CD14-positive monocyte (primary cell): Measurements from ENCODE around the gene TMEM135. TPM values are rescaled to one million over a fixed set of nuclear protein-coding genes. Genes with fewer than 3 reads are reported as not detected.

Experiments
- DNase-seq, 3 donors: peaks; one replicate each; pipeline ENCODE4 v3.0.0-alpha.2; 2011 to 2022
- H2AFZ ChIP-seq: 2 replicates; pipeline ENCODE4 v1.6.0; 2012; ENCODE audit warnings: mild to moderate bottlenecking, low read depth, low read length, inconsistent platforms; ENCODE audit not compliant: insufficient read depth, poor library complexity, severe bottlenecking
- H3K27ac ChIP-seq, 2 donors: 1 replicate in 1 of 2; 2 replicates in 1 of 2; pipeline ENCODE4 v1.5.1; 2012 to 2013; ENCODE audit warnings: low read length in 2 of 2, control low read depth in 1 of 2, inconsistent platforms in 1 of 2, low read depth in 1 of 2, mild to moderate bottlenecking in 1 of 2
- H3K27me3 ChIP-seq, 2 donors: one replicate each; pipeline versions ENCODE4 v1.6.0 to v1.6.1; 2011 to 2013; ENCODE audit warnings: low read length in 2 of 2; ENCODE audit not compliant: control insufficient read depth in 2 of 2, insufficient read depth in 2 of 2
- H3K36me3 ChIP-seq, 2 donors: replicated peaks in 1 of 2; 1 replicate in 1 of 2; 2 replicates in 1 of 2; pipeline versions ENCODE4 v1.5.1 to v1.6.1; 2012 to 2013; ENCODE audit warnings: low read length in 2 of 2, control low read depth in 1 of 2, inconsistent platforms in 1 of 2, mild to moderate bottlenecking in 1 of 2; ENCODE audit not compliant: insufficient read depth in 2 of 2, control insufficient read depth in 1 of 2
- H3K4me1 ChIP-seq, 2 donors: 1 replicate in 1 of 2; 2 replicates in 1 of 2; pipeline versions ENCODE4 v1.5.1 to v1.6.1; 2012 to 2013; ENCODE audit warnings: low read length in 2 of 2, control low read depth in 1 of 2, inconsistent platforms in 1 of 2, mild to moderate bottlenecking in 1 of 2, moderate library complexity in 1 of 2; ENCODE audit not compliant: insufficient read depth in 2 of 2, control insufficient read depth in 1 of 2
- H3K4me2 ChIP-seq: replicated peaks from 2 replicates; pipeline ENCODE3; 2012; ENCODE audit warnings: low read length, moderate library complexity, mild to moderate bottlenecking; ENCODE audit not compliant: poor library complexity, severe bottlenecking; ENCODE audit errors: extremely low read depth
- H3K4me3 ChIP-seq, 3 experiments: fragments of 200-600 bp in 1 of 3; sonication (generic) in 1 of 3; replicated peaks in 1 of 3; 1 replicate in 2 of 3; 2 replicates in 1 of 3; pipeline ENCODE4 v1.5.1; 2011 to 2013; ENCODE audit warnings: low read length in 3 of 3, mild to moderate bottlenecking in 3 of 3, control low read depth in 2 of 3, low read depth in 2 of 3, inconsistent platforms in 1 of 3, moderate library complexity in 1 of 3
- H3K79me2 ChIP-seq: 2 replicates; pipeline ENCODE4 v1.6.0; 2012; ENCODE audit warnings: mild to moderate bottlenecking, control low read depth, inconsistent platforms, low read length, moderate library complexity; ENCODE audit not compliant: insufficient read depth
- H3K9ac ChIP-seq: 2 replicates; pipeline ENCODE4 v1.6.0; 2017; ENCODE audit warnings: low read length, mild to moderate bottlenecking; ENCODE audit not compliant: insufficient read depth, poor library complexity, severe bottlenecking
- H3K9me3 ChIP-seq, 2 donors: replicated peaks in 1 of 2; 1 replicate in 1 of 2; 2 replicates in 1 of 2; pipeline versions ENCODE4 v1.5.1 to v1.6.1; 2012 to 2013; ENCODE audit warnings: low read length in 2 of 2, control low read depth in 1 of 2; ENCODE audit not compliant: control insufficient read depth in 1 of 2, insufficient read depth in 1 of 2
- H4K20me1 ChIP-seq: 2 replicates; pipeline ENCODE4 v1.6.0; 2012; ENCODE audit warnings: mild to moderate bottlenecking, low read length, control low read depth, moderate library complexity; ENCODE audit not compliant: insufficient read depth
- H3K27ac Mint-ChIP-seq, 7 donors: one replicate each; pipeline ENCODE4 v1.8.0; 2020; ENCODE audit warnings: mild to moderate bottlenecking in 7 of 7, mixed read lengths in 7 of 7, moderate library complexity in 6 of 7, inconsistent platforms in 2 of 7
- H3K27me3 Mint-ChIP-seq, 3 donors: one replicate each; pipeline ENCODE4 v1.8.0; 2021 to 2022; ENCODE audit warnings: low read depth in 3 of 3, mild to moderate bottlenecking in 3 of 3, mixed read lengths in 3 of 3, moderate library complexity in 3 of 3, inconsistent platforms in 1 of 3
- H3K36me3 Mint-ChIP-seq, 2 donors: one replicate each; pipeline ENCODE4 v1.8.0; 2020; ENCODE audit warnings: mixed read lengths in 2 of 2, inconsistent platforms in 1 of 2, mild to moderate bottlenecking in 1 of 2
- H3K4me1 Mint-ChIP-seq: one replicate; pipeline ENCODE4 v1.8.0; 2020; ENCODE audit warnings: mild to moderate bottlenecking, mixed read lengths
- H3K4me3 Mint-ChIP-seq, 2 donors: one replicate each; pipeline ENCODE4 v1.8.0; 2020; ENCODE audit warnings: mild to moderate bottlenecking in 2 of 2, mixed read lengths in 2 of 2, moderate library complexity in 1 of 2
- H3K9me3 Mint-ChIP-seq, 7 donors: one replicate each; pipeline ENCODE4 v1.8.0; 2020 to 2022; ENCODE audit warnings: mixed read lengths in 7 of 7, mild to moderate bottlenecking in 6 of 7, moderate library complexity in 6 of 7, inconsistent platforms in 2 of 7
- CTCF ChIP-seq: fragments of 200-600 bp; IDR thresholded peaks from one replicate; pipeline ENCODE4 v1.8.0; 2022; ENCODE audit warnings: antibody characterized with exemption, mild to moderate bottlenecking
- WGBS: methylation state at CpG from one replicate; pipeline ENCODE4 v1.1.5; 2013; ENCODE audit warnings: missing lambda C conversion rate; ENCODE audit not compliant: insufficient coverage; 5-methylcytosine and 5-hydroxymethylcytosine counted together
- intact Hi-C, 2 donors: fragments of 100-400 bp; cut with micrococcal nuclease; formaldehyde crosslinking; loops; one replicate each; pipeline versions ENCODE4 v1.15.0 to v1.15.1; 2023
- polyA plus RNA-seq, 3 donors: library from polyadenylated mRNA; depleted of rRNA in 1 of 3; unstranded in 2 of 3; stranded (reverse) in 1 of 3; fragments of 300-500 nt in 2 of 3; fragments of >200 nt in 1 of 3; fragmentation: Illumina TruSeq in 2 of 3; gene quantifications; 1 replicate in 2 of 3; 2 replicates in 1 of 3; pipeline ENCODE4 v1.2.3, GENCODE V29; 2012 to 2021

The TMEM135 gene
- polyA plus RNA-seq, 3 donors = 2.7 to 8.4 (median 5.9) TPM

GRCh38 chr11:87236368-87236767 lies 198.6 kb downstream of the TMEM135 start:
- H3K4me3 Mint-ChIP-seq = no peak overlapping the region
- no peaks in the 10 kb centered on the region for H3K27me3 Mint-ChIP-seq
- Histone ChIP-seq H3K9me3 (peaks cover 7 to 9% of the 10 kb centered on the region in 2 donors), H3K4me3 (no peak overlapping the region), H3K36me3 (no peaks in the 10 kb centered on the region), H3K4me1 (no peaks in the 10 kb centered on the region), H3K9ac (no peak overlapping the region), H3K27ac (no peak overlapping the region), H2AFZ (no peak overlapping the region), H3K79me2 (no peaks in the 10 kb centered on the region), H4K20me1 (no peaks in the 10 kb centered on the region), H3K4me2 (no peak overlapping the region), H3K27me3 (no peaks in the 10 kb centered on the region)
- no peak overlapping the region for H3K27ac Mint-ChIP-seq
- TF ChIP-seq CTCF = no peak
- no peak for DNase-seq
- H3K9me3 Mint-ChIP-seq = peaks cover 0 to 13% (median 6%) of the 10 kb centered on the region in 7 donors
- intact Hi-C loops = no loop called here
- WGBS = 83% methylated on average over 1 of the region's 2 CpGs
- H3K36me3 Mint-ChIP-seq = peaks cover 0 to 3% of the 10 kb centered on the region in 2 donors
- H3K4me1 Mint-ChIP-seq = no peaks in the 10 kb centered on the region

GRCh38 chr11:87239001-87239400 lies 201.3 kb downstream of the TMEM135 start:
- H3K36me3 ChIP-seq = no peaks in the 10 kb centered on the region
- H3K27me3 Mint-ChIP-seq = no peaks in the 10 kb centered on the region
- no peak overlapping the region for H3K27ac Mint-ChIP-seq
- H3K4me1 Mint-ChIP-seq = no peaks in the 10 kb centered on the region
- no peak for TF ChIP-seq CTCF
- H3K27me3 ChIP-seq = no peaks in the 10 kb centered on the region
- no peaks in the 10 kb centered on the region for H3K9me3 Mint-ChIP-seq
- no peak overlapping the region for H3K4me3 Mint-ChIP-seq
- no peak overlapping the region for H3K4me2 ChIP-seq
- H4K20me1 ChIP-seq = no peaks in the 10 kb centered on the region
- no peak overlapping the region for H3K9ac ChIP-seq
- no CpG with 5 or more reads among the region's 2 CpGs for WGBS
- intact Hi-C loops = no loop called here
- H3K27ac ChIP-seq = no peak overlapping the region
- H3K36me3 Mint-ChIP-seq = peaks cover 0 to 3% of the 10 kb centered on the region in 2 donors
- H3K4me3 ChIP-seq = no peak overlapping the region
- H2AFZ ChIP-seq = no peak overlapping the region
- H3K79me2 ChIP-seq = no peaks in the 10 kb centered on the region
- DNase-seq = no peak
- H3K9me3 ChIP-seq = no peaks in the 10 kb centered on the region
- no peaks in the 10 kb centered on the region for H3K4me1 ChIP-seq
